ENCODE data around the gene ADGRA3.
A peak's percentile ranks its signal among the peaks of the same experiment; 100 is the strongest.
"Not testable (repeated sequence)": the region's sequence is repeated elsewhere in the genome, so short reads cannot be mapped to it uniquely, and the experiment has no call there.

Gene ADGRA3

GRCh38 chr4:22428441-22428840 lies 87.4 kb downstream of the ADGRA3 start:
- DNase-seq: peak in 1 of 3 experiments; percentile 23

GRCh38 chr4:22427675-22428074 lies 88.2 kb downstream of the ADGRA3 start:
- peak; percentile 2 to 86 (median 14) for DNase-seq

- DNase-seq: no peak
Observed at GRCh38 chr4:22420291-22420690, 95.6 kb downstream of the ADGRA3 start.

- DNase-seq: no peak
Observed at GRCh38 chr4:22417408-22417807, 98.5 kb downstream of the ADGRA3 start.

- peak in 2 of 3 experiments; percentile 21 to 22 for DNase-seq
Observed at GRCh38 chr4:22416403-22416802, 99.5 kb downstream of the ADGRA3 start.

GRCh38 chr4:22414833-22415232 lies 101.0 kb downstream of the ADGRA3 start:
- DNase-seq: no peak

GRCh38 chr4:22413471-22413870 lies 102.4 kb downstream of the ADGRA3 start:
- DNase-seq: no peak

GRCh38 chr4:22412013-22412412 lies 103.9 kb downstream of the ADGRA3 start:
- no peak for DNase-seq

- DNase-seq: peak in 2 of 3 experiments; percentile 32 to 37
Observed at GRCh38 chr4:22410645-22411247, 105.1 kb downstream of the ADGRA3 start.

GRCh38 chr4:22408474-22408873 lies 107.4 kb downstream of the ADGRA3 start:
- no peak for DNase-seq

GRCh38 chr4:22407361-22407760 lies 108.5 kb downstream of the ADGRA3 start:
- no peak for DNase-seq

- DNase-seq: no peak
Observed at GRCh38 chr4:22398671-22399070, 117.2 kb downstream of the ADGRA3 start.

GRCh38 chr4:22391551-22391950 lies 124.3 kb downstream of the ADGRA3 start:
- DNase-seq: no peak

GRCh38 chr4:22389240-22389870 lies 126.5 kb downstream of the ADGRA3 start:
- peak; percentile 4 to 69 (median 36) for DNase-seq

GRCh38 chr4:22385611-22386011 lies 130.3 kb downstream of the ADGRA3 start:
- no peak for DNase-seq

- DNase-seq: no peak
Observed at GRCh38 chr4:22384154-22384553, 131.7 kb downstream of the ADGRA3 start.

- not testable (repeated sequence) for DNase-seq
Observed at GRCh38 chr4:22382216-22382615, 133.7 kb downstream of the ADGRA3 start.

GRCh38 chr4:22372986-22373385 lies 142.9 kb downstream of the ADGRA3 start:
- peak in 1 of 3 experiments; percentile 9 for DNase-seq

- no peak for DNase-seq
Observed at GRCh38 chr4:22369901-22370562, 145.8 kb downstream of the ADGRA3 start.

- no peak for DNase-seq
Observed at GRCh38 chr4:22363787-22364186, 152.1 kb downstream of the ADGRA3 start.

- no peak for DNase-seq
Observed at GRCh38 chr4:22363036-22363435, 152.8 kb downstream of the ADGRA3 start.

GRCh38 chr4:22356987-22357596 lies 158.8 kb downstream of the ADGRA3 start:
- peak in 2 of 3 experiments; percentile 55 to 60 for DNase-seq

GRCh38 chr4:22348410-22348809 lies 167.5 kb downstream of the ADGRA3 start:
- no peak for DNase-seq

- no peak for DNase-seq
Observed at GRCh38 chr4:22345678-22346077, 170.2 kb downstream of the ADGRA3 start.

All from NCI-H1417 (cell line).